Upper lobe of left lung (tissue), 4 donors: ENCODE data around the gene LGALS4.
"Not testable (repeated sequence)": the region's sequence is repeated elsewhere in the genome, so short reads cannot be mapped to it uniquely, and the experiment has no call there.

Experiments
- CTCF ChIP-seq, 6 experiments: fragments of 450-650 bp in 4 of 6; fragments of 200-600 bp in 2 of 6; sonication (generic) in 2 of 6; IDR thresholded peaks; one replicate each; pipeline ENCODE4 v1.5.1; 2016 to 2019; ENCODE audit warnings: antibody characterized with exemption in 6 of 6
- POLR2A ChIP-seq, 4 donors: fragments of 450-650 bp; IDR thresholded peaks; one replicate each; pipeline ENCODE4 v1.5.1; 2016 to 2017; ENCODE audit warnings: antibody characterized with exemption in 4 of 4, mild to moderate bottlenecking in 2 of 4

GRCh38 chr19:38791451-38792064 is 21.2 kb downstream of the LGALS4 start:
- not testable (repeated sequence) for TF ChIP-seq CTCF, POLR2A (IDR thresholded peaks at IDR 0.05)
